Muscle layer of duodenum (tissue), 2 donors: ENCODE data around the gene IKZF3.
"Not testable (repeated sequence)": the region's sequence is repeated elsewhere in the genome, so short reads cannot be mapped to it uniquely, and the experiment has no call there.

Experiments
- H3K27ac ChIP-seq: one replicate; pipeline ENCODE4 v1.7.0; 2013; ENCODE audit warnings: mild to moderate bottlenecking, low read length
- H3K27me3 ChIP-seq: one replicate; pipeline ENCODE4 v1.7.0; 2013; ENCODE audit warnings: low read depth, mild to moderate bottlenecking, control low read depth, low read length
- H3K36me3 ChIP-seq, 2 donors: one replicate each; pipeline ENCODE4 v1.7.0; 2013; ENCODE audit warnings: low read length in 2 of 2, control low read depth in 1 of 2, mild to moderate bottlenecking in 1 of 2; ENCODE audit not compliant: insufficient read depth in 2 of 2, control insufficient read depth in 1 of 2
- H3K4me1 ChIP-seq, 2 donors: one replicate each; pipeline ENCODE4 v1.7.0; 2013; ENCODE audit warnings: low read length in 2 of 2, mild to moderate bottlenecking in 2 of 2, control low read depth in 1 of 2, moderate library complexity in 1 of 2; ENCODE audit not compliant: insufficient read depth in 2 of 2, control insufficient read depth in 1 of 2
- H3K4me3 ChIP-seq, 2 donors: one replicate each; pipeline ENCODE4 v1.7.0; 2013; ENCODE audit warnings: low read length in 2 of 2, low read depth in 1 of 2, mild to moderate bottlenecking in 1 of 2
- H3K9me3 ChIP-seq, 2 donors: one replicate each; pipeline ENCODE4 v1.7.0; 2013; ENCODE audit warnings: low read length in 2 of 2, control low read depth in 1 of 2, mild to moderate bottlenecking in 1 of 2; ENCODE audit not compliant: control insufficient read depth in 1 of 2
- donor health status: healthy.

The IKZF3 gene

DNA sequence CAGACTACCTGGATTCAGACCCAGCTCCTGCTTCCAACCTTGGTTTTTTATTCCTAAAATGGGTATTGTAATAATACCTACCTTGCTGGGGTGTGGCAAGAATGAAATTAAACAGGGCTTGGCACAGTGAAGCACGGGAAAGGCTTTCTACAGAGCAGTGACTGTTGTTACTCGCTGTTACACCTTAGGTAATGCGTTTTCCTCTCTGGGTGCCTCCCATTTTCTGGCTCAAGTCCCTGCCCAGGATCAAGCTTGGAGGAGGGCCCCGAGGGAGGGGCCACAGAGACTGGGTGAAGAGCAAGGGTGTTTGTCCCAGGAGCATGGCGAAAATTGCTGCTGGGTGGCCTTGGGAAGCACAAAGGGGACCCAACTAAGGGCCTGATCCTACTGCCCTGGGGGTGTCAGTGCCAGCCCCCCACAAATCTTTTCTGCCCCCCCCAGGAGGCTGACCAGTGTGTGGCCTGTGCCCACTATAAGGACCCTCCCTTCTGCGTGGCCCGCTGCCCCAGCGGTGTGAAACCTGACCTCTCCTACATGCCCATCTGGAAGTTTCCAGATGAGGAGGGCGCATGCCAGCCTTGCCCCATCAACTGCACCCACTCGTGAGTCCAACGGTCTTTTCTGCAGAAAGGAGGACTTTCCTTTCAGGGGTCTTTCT is 147.1 kb downstream of the IKZF3 start:
- Histone ChIP-seq H3K4me3 (no peak overlapping the region), H3K9me3 (no peaks in the 10 kb centered on the region), H3K27me3 (no peaks in the 10 kb centered on the region), H3K36me3 (peaks cover 33 to 58% of the 10 kb centered on the region in 2 donors), H3K4me1 (no peaks in the 10 kb centered on the region), H3K27ac (no peak overlapping the region)

- H3K4me1 ChIP-seq, result no peaks in the 10 kb centered on the region
- H3K9me3 ChIP-seq, result no peaks in the 10 kb centered on the region
- no peak overlapping the region for H3K27ac ChIP-seq
- H3K27me3 ChIP-seq, result no peaks in the 10 kb centered on the region
- peaks cover 38 to 66% of the 10 kb centered on the region in 2 donors for H3K36me3 ChIP-seq
- H3K4me3 ChIP-seq, result no peak overlapping the region
Measured at GRCh38 chr17:39716073-39716818, 147.9 kb downstream of the IKZF3 start.

DNA sequence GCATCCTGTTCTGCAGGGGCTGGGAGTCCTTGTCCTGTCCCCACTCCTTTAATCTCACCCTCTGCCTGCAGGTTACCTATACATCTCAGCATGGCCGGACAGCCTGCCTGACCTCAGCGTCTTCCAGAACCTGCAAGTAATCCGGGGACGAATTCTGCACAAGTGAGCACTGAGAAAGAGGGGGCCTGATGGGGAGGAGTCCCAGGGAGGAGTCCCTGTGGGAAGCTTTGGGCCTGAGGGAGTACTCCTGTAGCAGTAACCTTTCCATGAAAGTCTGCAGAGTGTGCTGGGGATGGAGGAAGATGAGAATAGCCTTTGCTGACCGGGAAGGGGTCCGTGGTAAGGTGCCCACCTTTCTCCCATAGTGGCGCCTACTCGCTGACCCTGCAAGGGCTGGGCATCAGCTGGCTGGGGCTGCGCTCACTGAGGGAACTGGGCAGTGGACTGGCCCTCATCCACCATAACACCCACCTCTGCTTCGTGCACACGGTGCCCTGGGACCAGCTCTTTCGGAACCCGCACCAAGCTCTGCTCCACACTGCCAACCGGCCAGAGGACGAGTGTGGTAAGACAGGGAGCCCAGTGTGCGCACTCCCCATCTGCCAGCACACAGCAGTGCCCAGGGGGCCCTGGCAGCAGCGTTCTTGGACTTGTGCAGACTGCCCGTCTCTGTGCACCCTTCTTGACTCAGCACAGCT is 148.6 kb downstream of the IKZF3 start:
- peaks cover 40 to 72% of the 10 kb centered on the region in 2 donors for H3K36me3 ChIP-seq
- H3K27ac ChIP-seq, result no peak overlapping the region
- H3K9me3 ChIP-seq, result no peaks in the 10 kb centered on the region

DNA sequence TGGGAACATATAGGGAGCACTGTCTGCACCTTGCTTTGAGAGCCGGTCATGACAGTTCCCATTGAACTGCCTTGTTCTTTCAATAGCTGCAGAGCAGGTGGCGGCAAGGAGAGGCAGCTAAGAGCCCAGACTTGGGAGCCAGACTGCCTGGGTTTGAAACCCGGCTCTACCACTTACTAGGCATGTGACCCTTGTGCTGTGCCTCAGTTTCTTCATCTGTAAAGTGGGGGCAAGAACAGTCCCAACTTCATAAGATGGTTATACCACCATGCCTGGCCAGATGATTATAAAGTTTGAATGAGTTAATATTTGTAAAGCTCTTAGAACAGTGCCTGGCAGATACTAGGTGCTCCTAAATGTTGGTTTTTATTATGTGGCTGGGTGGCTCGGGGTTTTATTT is 149.9 kb downstream of the IKZF3 start:
- Histone ChIP-seq H3K4me3 (no peak overlapping the region), H3K27ac (no peak overlapping the region), H3K27me3 (no peaks in the 10 kb centered on the region), H3K36me3 (peaks cover 31 to 72% of the 10 kb centered on the region in 2 donors), H3K4me1 (no peaks in the 10 kb centered on the region), H3K9me3 (no peaks in the 10 kb centered on the region)

More for the DNA sequence above, 148.6 kb downstream of the IKZF3 start:
- Histone ChIP-seq H3K27me3 (no peaks in the 10 kb centered on the region), H3K4me3 (no peak overlapping the region), H3K4me1 (no peaks in the 10 kb centered on the region)

- no peaks in the 10 kb centered on the region for H3K9me3 ChIP-seq
- H3K4me1 ChIP-seq, result no peaks in the 10 kb centered on the region
- H3K36me3 ChIP-seq, result peaks cover 35 to 82% of the 10 kb centered on the region in 2 donors
- no peaks in the 10 kb centered on the region for H3K27me3 ChIP-seq
- no peak overlapping the region for H3K27ac ChIP-seq
- no peak overlapping the region for H3K4me3 ChIP-seq
Measured at GRCh38 chr17:39711851-39712250, 152.3 kb downstream of the IKZF3 start.

DNA sequence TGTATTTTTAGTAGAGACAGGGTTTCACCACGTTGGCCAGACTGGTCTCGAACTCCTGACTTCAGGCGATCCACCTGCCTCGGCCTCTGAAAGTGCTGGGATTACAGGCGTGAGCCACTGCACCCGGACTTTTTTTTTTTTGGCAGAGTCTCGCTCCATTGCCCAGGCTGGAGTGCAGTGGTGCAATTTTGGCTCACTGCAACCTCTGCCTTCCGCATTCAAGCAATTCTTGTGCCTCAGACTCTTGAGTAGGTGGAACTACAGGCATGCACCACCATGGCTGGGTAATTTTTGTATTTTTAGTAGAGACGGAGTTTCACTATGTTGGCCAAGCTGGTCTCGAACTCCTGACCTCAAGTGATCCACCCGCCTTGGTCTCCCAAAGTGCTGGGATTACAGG is 153.0 kb downstream of the IKZF3 start:
- H3K27ac ChIP-seq, H3K27me3 ChIP-seq, H3K4me1 ChIP-seq, H3K4me3 ChIP-seq, H3K9me3 ChIP-seq: not testable (repeated sequence)
- H3K36me3 ChIP-seq, result peaks cover 35 to 78% of the 10 kb centered on the region in 2 donors

GRCh38 chr17:39709998-39710964 is 153.8 kb downstream of the IKZF3 start:
- Histone ChIP-seq H3K9me3 (no peaks in the 10 kb centered on the region), H3K4me3 (no peak overlapping the region), H3K4me1 (peaks cover 0 to 4% of the 10 kb centered on the region in 2 donors), H3K27ac (no peak overlapping the region), H3K36me3 (peaks cover 35 to 70% of the 10 kb centered on the region in 2 donors), H3K27me3 (no peaks in the 10 kb centered on the region)

GRCh38 chr17:39709319-39709997 is 154.7 kb downstream of the IKZF3 start:
- Histone ChIP-seq H3K27ac (no peak overlapping the region), H3K4me1 (peaks cover 6 to 10% of the 10 kb centered on the region in 2 donors), H3K9me3 (no peaks in the 10 kb centered on the region), H3K4me3 (no peak overlapping the region), H3K36me3 (peaks cover 35 to 69% of the 10 kb centered on the region in 2 donors), H3K27me3 (no peaks in the 10 kb centered on the region)
